NT2/D1 (cell line): ENCODE results near the gene SEC11C.
A peak's percentile ranks its signal among the peaks of the same experiment; 100 is the strongest.
"Not testable (repeated sequence)": the region's sequence is repeated elsewhere in the genome, so short reads cannot be mapped to it uniquely, and the experiment has no call there.

Experiments used
- DNase-seq: peaks from one replicate; pipeline ENCODE4 v3.0.0-alpha.2; 2011; ENCODE audit warnings: low read depth, low spot score
- H3K27me3 ChIP-seq: 2 replicates; pipeline ENCODE4 v1.6.0; 2011; ENCODE audit warnings: mild to moderate bottlenecking; ENCODE audit not compliant: insufficient read length, insufficient read depth
- H3K36me3 ChIP-seq: 2 replicates; pipeline ENCODE4 v1.6.1; 2011; ENCODE audit warnings: mild to moderate bottlenecking, low read length, mixed read lengths; ENCODE audit not compliant: insufficient read depth, insufficient read length
- H3K4me1 ChIP-seq: 2 replicates; pipeline ENCODE4 v1.5.1; 2011; ENCODE audit not compliant: insufficient read depth, insufficient read length
- H3K4me3 ChIP-seq: 2 replicates; pipeline ENCODE4 v1.5.1; 2011; ENCODE audit warnings: low read depth; ENCODE audit not compliant: insufficient read length
- H3K9ac ChIP-seq: 2 replicates; pipeline ENCODE4 v1.6.0; 2011; ENCODE audit warnings: low read depth; ENCODE audit not compliant: insufficient read length
- H3K9me3 ChIP-seq: 2 replicates; pipeline ENCODE4 v1.5.1; 2011; ENCODE audit warnings: mild to moderate bottlenecking, low read length; ENCODE audit not compliant: insufficient read depth
- SUZ12 ChIP-seq: IDR thresholded peaks from 2 replicates; pipeline ENCODE4 v1.6.1; 2011; ENCODE audit not compliant: insufficient read length, insufficient read depth; ENCODE audit errors: extremely low read depth
- YY1 ChIP-seq: IDR thresholded peaks from 2 replicates; pipeline ENCODE4 v1.6.1; 2011; ENCODE audit not compliant: insufficient read length, insufficient read depth
- ZNF274 ChIP-seq: IDR thresholded peaks from 2 replicates; pipeline ENCODE4 v1.6.1; 2011; ENCODE audit warnings: mild to moderate bottlenecking, low read depth, low read length

Gene SEC11C

DNA sequence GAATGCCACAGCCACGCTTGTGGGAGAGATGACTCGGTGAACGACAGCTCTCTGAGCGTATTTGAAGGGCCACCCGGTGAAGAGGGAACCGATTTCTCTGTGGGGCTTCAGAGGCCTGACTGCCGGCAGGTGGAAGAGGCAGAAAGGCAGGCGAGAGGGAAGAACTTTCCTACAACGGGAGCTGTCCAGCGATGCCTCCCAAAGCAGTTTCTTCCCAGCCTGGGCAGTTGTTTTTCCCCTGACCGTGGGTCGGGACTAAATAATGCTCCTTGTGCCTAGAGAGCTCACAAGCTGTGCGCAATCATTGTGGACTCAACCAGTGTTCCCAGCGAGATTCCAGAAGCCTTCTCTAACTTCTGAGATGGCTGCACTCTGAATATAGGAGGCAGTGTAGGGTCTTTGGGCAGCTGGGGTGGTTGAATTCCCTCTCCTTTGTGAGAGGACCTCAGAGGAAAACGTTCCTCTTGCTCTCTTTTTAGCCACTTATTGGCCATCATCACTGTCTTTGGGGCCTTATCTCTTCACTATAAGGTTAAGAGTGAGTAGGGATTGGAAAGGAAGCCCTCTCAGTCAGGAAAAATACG is 710 bp downstream of the SEC11C start:
- H3K27me3 ChIP-seq = no peaks in the 10 kb centered on the region
- peak overlapping the region; percentile 82 for H3K4me3 ChIP-seq
- H3K4me1 ChIP-seq = no peaks in the 10 kb centered on the region
- TF ChIP-seq ZNF274 (no peak), YY1 (no peak), SUZ12 (no peak)
- DNase-seq = peak; percentile 9
- no peaks in the 10 kb centered on the region for H3K36me3 ChIP-seq
- H3K9me3 ChIP-seq = no peaks in the 10 kb centered on the region
- H3K9ac ChIP-seq = peak overlapping the region; percentile 52

DNA sequence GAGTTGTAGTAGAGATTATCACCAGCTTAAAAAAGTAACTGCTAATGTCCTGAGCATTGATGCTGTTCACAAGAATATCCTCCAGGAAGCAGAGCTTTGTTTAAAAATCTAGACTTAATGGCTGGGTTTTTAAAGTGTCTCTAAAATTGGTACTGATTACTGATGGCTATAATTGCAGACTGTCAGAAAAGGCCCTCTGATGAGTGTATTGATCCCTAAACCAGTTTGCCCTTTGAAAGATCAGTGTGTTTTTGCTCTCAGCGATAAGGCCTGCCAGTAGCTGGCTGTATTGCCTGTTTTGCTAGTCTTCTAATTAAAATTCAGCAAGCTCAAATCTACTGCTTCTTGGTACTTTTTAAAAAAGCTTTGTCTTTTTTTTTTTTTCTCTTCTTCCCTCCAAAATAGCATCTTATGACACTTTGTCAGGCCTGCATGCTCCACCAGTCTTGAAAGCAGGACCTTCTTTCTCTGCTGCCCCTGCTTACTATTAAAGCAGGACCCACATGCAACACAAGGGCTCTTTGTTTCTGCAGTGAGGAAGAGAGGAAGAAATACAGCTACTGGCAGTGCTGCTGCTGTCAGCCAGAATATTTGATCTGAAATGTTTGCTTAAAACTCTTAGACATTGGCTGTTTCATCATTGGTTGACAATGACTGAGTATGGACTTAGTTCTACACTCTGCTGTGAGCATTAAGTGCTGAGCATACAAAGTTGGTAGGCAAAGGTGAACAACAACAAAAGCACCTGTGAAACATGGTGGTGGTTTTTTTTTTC is 1.8 kb downstream of the SEC11C start:
- no peak for TF ChIP-seq ZNF274
- no peak for TF ChIP-seq SUZ12
- no peak for TF ChIP-seq YY1
- Histone ChIP-seq H3K4me1 (no peaks in the 10 kb centered on the region), H3K4me3 (no peak overlapping the region), H3K36me3 (no peaks in the 10 kb centered on the region), H3K9ac (no peak overlapping the region), H3K9me3 (no peaks in the 10 kb centered on the region), H3K27me3 (no peaks in the 10 kb centered on the region)
- no peak for DNase-seq

DNA sequence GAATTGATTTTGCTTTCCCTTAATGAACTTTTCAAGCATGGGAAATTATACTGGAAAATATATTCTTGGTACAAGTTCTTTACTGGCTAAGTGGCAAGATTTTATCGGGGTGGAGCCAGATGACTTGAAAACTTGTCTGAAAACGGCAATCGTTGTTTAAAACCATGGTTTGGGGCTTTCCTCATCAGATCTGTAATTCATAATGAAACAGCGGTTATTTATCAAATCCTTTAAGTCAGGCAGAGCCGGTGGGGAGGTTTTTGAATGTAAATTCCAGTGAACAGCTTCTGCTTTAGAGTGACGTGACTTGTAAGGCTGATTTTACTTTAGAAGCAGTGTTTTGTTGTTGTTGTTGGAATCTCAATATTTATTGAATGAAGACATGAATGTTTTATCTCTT is 2.6 kb downstream of the SEC11C start:
- no peak for TF ChIP-seq ZNF274
- no peak for TF ChIP-seq SUZ12
- TF ChIP-seq YY1 = no peak
- Histone ChIP-seq H3K9ac (no peak overlapping the region), H3K9me3 (no peaks in the 10 kb centered on the region), H3K4me3 (no peak overlapping the region), H3K27me3 (no peaks in the 10 kb centered on the region), H3K4me1 (no peaks in the 10 kb centered on the region), H3K36me3 (no peaks in the 10 kb centered on the region)
- DNase-seq = no peak

DNA sequence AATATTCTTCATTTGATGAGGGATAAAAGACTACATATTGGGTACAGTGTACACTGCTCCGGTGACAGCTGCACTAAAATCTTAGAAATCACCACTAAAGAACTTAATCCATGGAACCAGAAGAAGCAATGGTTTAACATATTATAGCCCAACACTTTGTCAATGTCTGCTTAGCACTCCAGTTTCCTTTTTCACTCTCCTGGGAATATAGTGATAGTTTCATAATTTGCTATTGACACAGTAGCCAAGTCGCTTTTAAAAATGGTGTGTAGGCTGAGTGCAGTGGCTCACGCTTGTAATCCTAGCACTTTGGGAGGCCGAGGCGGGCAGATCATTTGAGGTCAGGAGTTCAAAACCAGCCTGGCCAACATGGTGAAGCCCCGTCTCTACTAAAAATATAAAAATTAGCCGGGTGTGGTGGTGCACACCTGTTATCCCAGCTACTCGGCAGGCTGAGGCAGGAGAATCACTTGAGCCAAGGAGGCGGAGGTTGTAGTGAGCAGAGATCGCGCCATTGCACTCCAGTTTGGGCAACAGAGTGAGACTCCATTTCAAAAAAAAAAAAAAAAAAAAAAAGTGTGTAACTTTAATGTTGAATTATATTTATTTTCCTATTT is 3.2 kb downstream of the SEC11C start:
- not testable (repeated sequence) for H3K9ac ChIP-seq, H3K36me3 ChIP-seq, H3K4me1 ChIP-seq, H3K27me3 ChIP-seq, DNase-seq, H3K9me3 ChIP-seq, H3K4me3 ChIP-seq

DNA sequence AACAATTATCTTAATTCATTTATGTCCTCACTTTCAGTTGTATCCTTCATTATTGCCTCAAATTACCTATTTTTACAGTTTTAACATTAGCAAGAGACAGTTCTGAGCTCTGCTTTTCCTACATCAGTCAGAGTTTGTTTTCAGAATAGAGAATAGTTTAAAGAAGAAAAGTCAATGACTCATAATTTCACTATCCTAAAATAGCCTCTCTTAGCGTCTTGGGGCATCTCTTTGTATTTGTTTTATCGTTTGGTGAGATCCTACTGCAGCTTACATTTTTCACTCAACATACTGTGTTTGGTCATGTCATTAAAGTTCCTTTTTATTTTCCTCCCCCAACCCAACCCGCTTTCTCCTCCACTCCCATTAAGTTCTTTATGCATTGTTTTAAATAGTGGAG is 3.8 kb downstream of the SEC11C start:
- DNase-seq = no peak
- H3K27me3 ChIP-seq = no peaks in the 10 kb centered on the region
- H3K4me1 ChIP-seq = no peaks in the 10 kb centered on the region
- H3K4me3 ChIP-seq = no peak overlapping the region
- H3K9ac ChIP-seq = no peak overlapping the region
- no peaks in the 10 kb centered on the region for H3K36me3 ChIP-seq
- TF ChIP-seq ZNF274 (no peak), SUZ12 (no peak), YY1 (no peak)
- no peaks in the 10 kb centered on the region for H3K9me3 ChIP-seq

DNA sequence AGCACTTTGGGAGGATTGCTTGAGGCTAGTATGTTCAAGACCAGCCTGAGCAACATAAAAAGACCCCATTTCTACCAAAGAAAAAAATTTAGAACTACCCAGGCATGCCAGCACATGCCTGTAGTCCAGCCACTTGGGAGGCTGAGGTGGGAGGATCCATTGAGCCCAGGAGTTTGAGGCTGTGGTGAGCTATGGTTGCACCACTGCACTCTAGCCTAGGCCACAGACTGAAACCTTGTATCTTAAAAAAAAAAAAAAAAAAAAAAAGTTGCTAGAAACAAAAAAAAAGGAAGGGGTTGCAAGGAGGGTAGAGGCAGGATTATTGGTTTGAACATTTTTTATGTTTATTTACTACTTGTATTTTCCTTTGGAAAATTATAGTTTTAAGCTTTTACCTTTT is 4.8 kb downstream of the SEC11C start:
- DNase-seq = no peak
- Histone ChIP-seq H3K9ac (no peak overlapping the region), H3K9me3 (no peaks in the 10 kb centered on the region), H3K36me3 (no peaks in the 10 kb centered on the region), H3K4me3 (no peak overlapping the region), H3K4me1 (no peaks in the 10 kb centered on the region), H3K27me3 (no peaks in the 10 kb centered on the region)
- TF ChIP-seq ZNF274 (no peak), SUZ12 (no peak), YY1 (no peak)

DNA sequence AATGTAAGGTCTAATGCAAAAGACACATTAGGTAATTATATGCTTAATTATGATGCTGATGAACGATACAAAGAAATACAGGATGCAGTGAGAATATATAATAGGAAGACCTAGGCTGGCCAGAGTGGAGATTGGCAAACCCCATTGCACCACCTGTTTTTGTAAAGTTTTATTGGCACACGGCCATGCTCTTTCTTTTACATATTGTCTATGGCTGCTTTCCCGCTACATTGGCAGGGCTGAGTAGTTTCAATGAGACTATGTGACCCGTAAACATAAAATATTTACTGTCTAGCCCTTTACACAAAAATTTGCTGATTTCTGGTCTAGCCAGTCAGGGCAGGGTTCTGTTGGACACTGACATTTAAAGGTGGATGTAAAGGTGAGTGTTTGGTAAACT is 5.4 kb downstream of the SEC11C start:
- no peak overlapping the region for H3K9ac ChIP-seq
- H3K4me3 ChIP-seq = no peak overlapping the region
- TF ChIP-seq YY1 = no peak
- TF ChIP-seq SUZ12 = no peak
- no peak for TF ChIP-seq ZNF274
- no peaks in the 10 kb centered on the region for H3K36me3 ChIP-seq
- no peaks in the 10 kb centered on the region for H3K9me3 ChIP-seq
- no peak for DNase-seq
- no peaks in the 10 kb centered on the region for H3K27me3 ChIP-seq
- no peaks in the 10 kb centered on the region for H3K4me1 ChIP-seq
